Ovary (tissue), 9 donors: ENCODE data around the gene SERPINE3. TPM values are rescaled to one million over a fixed set of nuclear protein-coding genes. Genes with fewer than 3 reads are reported as not detected.

Experiments used
- DNase-seq, 5 donors: peaks; one replicate each; pipeline ENCODE4 v3.0.0-alpha.2; 2019 to 2020
- H3K27ac ChIP-seq, 2 donors: fragments of 200-600 bp; one replicate each; pipeline versions ENCODE4 v1.5.1 to v1.8.0; 2019 to 2022
- H3K27me3 ChIP-seq: fragments of 200-600 bp; one replicate; pipeline ENCODE4 v1.8.0; 2022
- H3K36me3 ChIP-seq: fragments of 200-600 bp; sonication (generic); one replicate; pipeline ENCODE4 v1.5.1; 2019
- H3K4me1 ChIP-seq: one replicate; pipeline ENCODE4 v1.8.1; 2013; ENCODE audit warnings: mild to moderate bottlenecking, moderate library complexity; ENCODE audit not compliant: insufficient read depth
- H3K4me3 ChIP-seq: fragments of 200-600 bp; sonication (generic); one replicate; pipeline ENCODE4 v1.5.1; 2017
- H3K9me3 ChIP-seq, 2 donors: fragments of 200-600 bp in 1 of 2; sonication (generic) in 1 of 2; one replicate each; pipeline versions ENCODE4 v1.5.1 to v1.8.1; 2013 to 2019; ENCODE audit warnings: mild to moderate bottlenecking in 1 of 2, moderate library complexity in 1 of 2
- EP300 ChIP-seq: sonication (generic); formaldehyde crosslinking; IDR thresholded peaks from one replicate; pipeline ENCODE4 v1.6.1; 2017; ENCODE audit warnings: antibody characterized with exemption
- POLR2A ChIP-seq: fragments of 450-650 bp; IDR thresholded peaks from one replicate; pipeline ENCODE4 v1.6.1; 2017; ENCODE audit warnings: antibody characterized with exemption, mild to moderate bottlenecking, moderate library complexity
- WGBS, 3 donors: extraction: QIAGEN DNeasy Blood & Tissue Kit in 1 of 3; methylation state at CpG; one replicate each; pipeline versions ENCODE4 v1.1.5 to v1.1.7; 2013 to 2017; 5-methylcytosine and 5-hydroxymethylcytosine counted together
- intact Hi-C, 4 donors: fragments of 100-400 bp; cut with DNase I; formaldehyde crosslinking; loops; one replicate each; pipeline versions ENCODE4 v1.11.0 to v1.15.1; 2022 to 2023
- polyA plus RNA-seq, 2 donors: library from polyadenylated mRNA; stranded (reverse); fragments of 200-250 nt in 1 of 2; fragments of 350-450 nt in 1 of 2; fragmentation: Illumina TruSeq in 1 of 2; extraction: RNeasy Lipid Tissue Mini Kit (QIAGEN cat#74804) in 1 of 2; gene quantifications; one replicate each; pipeline ENCODE4 v1.2.3, GENCODE V29; 2013 to 2014
- total RNA-seq, 7 donors: library from RNA; depleted of rRNA in 2 of 7; stranded (reverse); fragments of >200 nt in 2 of 7; fragmentation: NEBNext Ultra II Directional in 3 of 7; extraction: Animal tissue kit (Norgen Biotek cat#: 25700) in 3 of 7; gene quantifications; one replicate each; pipeline versions ENCODE4 v1.1.0 to v1.2.4, GENCODE V29; 2016 to 2023
- TF ChIP-seq, protein P1 (sequence below), 3 donors: fragments of 450-650 bp in 2 of 3; fragments of 200-600 bp in 1 of 3; IDR thresholded peaks; one replicate each; pipeline versions ENCODE4 v1.5.1 to v1.8.0; 2016 to 2022; ENCODE audit warnings: antibody characterized with exemption in 3 of 3, mild to moderate bottlenecking in 1 of 3
- donor health status: DM: no; HTN: no; CAD: no; lungs with moderate emphysema.
- donor health status: DM: no; HTN: no; CAD: no.
- donor health status: Bipolar disorder and iron deficiency.
- donor health status: DM: yes; HTN: yes; CAD: no.
- donor health status: DM: no; HTN: no; CAD: no.
- donor health status: DM: yes; HTN: yes; CAD: no.

The SERPINE3 gene
- total and polyA plus RNA-seq, 9 donors, result 0.11 to 0.18 TPM; not detected in 7

DNA sequence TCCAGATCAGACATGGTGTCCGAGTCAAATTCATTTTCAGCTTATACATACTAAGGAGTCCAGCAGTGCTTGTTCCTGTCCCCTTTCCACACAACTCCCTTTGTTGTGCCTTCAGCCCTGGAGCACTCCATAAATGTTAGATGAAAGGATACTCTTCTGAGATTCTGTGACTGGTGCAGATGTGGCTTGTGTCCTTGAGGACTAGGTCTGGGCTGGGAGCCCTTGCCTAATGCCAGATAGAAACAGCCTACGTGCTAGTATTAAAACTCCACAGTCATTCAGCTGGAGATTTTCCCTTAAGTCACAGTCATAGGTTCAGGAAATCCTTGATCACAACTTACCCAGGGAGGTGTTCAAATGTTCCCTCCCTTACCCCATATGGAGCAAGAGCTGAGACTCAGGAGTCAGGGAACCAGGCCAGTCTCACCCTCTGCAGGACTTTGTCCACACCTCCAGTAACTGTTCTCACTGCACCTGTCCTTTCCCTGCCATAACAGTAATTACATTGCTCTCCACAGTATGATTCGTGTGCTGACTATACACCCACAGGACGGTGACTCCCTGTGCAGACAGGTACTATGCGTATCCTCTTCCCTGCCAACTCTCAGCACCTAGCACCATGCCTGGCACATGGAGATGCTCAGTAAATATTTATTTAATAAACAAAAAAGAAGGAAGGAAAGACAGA is 15.5 kb upstream of the SERPINE3 start:
- H3K27ac ChIP-seq, result no peak overlapping the region
- intact Hi-C loops, result no loop called here
- TF ChIP-seq EP300 (no peak), POLR2A (no peak)
- TF ChIP-seq, protein P1, sequence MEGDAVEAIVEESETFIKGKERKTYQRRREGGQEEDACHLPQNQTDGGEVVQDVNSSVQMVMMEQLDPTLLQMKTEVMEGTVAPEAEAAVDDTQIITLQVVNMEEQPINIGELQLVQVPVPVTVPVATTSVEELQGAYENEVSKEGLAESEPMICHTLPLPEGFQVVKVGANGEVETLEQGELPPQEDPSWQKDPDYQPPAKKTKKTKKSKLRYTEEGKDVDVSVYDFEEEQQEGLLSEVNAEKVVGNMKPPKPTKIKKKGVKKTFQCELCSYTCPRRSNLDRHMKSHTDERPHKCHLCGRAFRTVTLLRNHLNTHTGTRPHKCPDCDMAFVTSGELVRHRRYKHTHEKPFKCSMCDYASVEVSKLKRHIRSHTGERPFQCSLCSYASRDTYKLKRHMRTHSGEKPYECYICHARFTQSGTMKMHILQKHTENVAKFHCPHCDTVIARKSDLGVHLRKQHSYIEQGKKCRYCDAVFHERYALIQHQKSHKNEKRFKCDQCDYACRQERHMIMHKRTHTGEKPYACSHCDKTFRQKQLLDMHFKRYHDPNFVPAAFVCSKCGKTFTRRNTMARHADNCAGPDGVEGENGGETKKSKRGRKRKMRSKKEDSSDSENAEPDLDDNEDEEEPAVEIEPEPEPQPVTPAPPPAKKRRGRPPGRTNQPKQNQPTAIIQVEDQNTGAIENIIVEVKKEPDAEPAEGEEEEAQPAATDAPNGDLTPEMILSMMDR (IDR thresholded peaks at IDR 0.05), result no peak
- H3K4me3 ChIP-seq, result no peak overlapping the region
- WGBS, 3 donors, result 66 to 83% (median 76%) methylated on average over 5 of the region's 5 CpGs
- H3K27me3 ChIP-seq, result no peaks in the 10 kb centered on the region
- no peaks in the 10 kb centered on the region for H3K9me3 ChIP-seq
- no peak for DNase-seq
- H3K4me1 ChIP-seq, result no peaks in the 10 kb centered on the region
- H3K36me3 ChIP-seq, result no peaks in the 10 kb centered on the region

DNA sequence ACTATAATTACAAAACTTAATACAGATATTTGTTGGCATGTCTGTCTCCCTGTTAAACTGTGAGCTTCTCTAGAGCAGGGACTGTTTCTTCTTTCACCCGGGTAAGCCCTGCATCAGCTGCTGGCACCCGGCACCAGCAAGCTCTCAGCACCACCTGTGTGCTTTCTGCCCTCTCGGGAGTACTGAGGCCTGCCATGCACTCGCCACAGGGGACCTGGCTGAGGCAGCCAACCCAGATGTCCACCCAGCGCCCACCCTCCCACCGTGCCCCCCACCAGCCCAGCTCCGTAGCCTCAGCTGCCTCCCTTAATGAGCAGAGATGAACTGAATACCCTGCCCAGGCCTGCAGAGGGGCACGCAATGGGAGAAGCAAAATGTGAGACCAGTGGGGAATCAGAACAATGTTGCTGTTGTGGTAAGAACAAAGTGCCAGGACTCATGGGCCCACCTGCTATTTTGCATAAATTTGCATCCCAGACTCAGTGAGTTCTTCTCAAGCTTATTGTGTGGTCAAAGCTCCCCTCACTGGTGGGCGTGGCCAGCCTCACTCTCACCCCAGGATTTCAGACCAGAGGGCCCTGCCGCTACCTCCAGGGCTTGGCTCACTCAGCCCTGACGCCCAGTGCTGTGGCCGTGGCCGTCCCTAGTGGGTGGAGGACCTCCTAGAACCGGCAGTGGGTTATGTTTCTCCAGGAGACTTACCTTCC is 14.6 kb upstream of the SERPINE3 start:
- TF ChIP-seq, protein P1 (IDR thresholded peaks at IDR 0.05), result no peak
- no peak for TF ChIP-seq EP300
- no peak for TF ChIP-seq POLR2A
- H3K4me3 ChIP-seq, result no peak overlapping the region
- H3K27me3 ChIP-seq, result no peaks in the 10 kb centered on the region
- no peak overlapping the region for H3K27ac ChIP-seq
- DNase-seq, result no peak
- intact Hi-C loops, result no loop called here
- H3K4me1 ChIP-seq, result no peaks in the 10 kb centered on the region
- no peaks in the 10 kb centered on the region for H3K9me3 ChIP-seq
- H3K36me3 ChIP-seq, result no peaks in the 10 kb centered on the region
- WGBS, 3 donors, result 73 to 82% (median 77%) methylated on average over 14 of the region's 14 CpGs

DNA sequence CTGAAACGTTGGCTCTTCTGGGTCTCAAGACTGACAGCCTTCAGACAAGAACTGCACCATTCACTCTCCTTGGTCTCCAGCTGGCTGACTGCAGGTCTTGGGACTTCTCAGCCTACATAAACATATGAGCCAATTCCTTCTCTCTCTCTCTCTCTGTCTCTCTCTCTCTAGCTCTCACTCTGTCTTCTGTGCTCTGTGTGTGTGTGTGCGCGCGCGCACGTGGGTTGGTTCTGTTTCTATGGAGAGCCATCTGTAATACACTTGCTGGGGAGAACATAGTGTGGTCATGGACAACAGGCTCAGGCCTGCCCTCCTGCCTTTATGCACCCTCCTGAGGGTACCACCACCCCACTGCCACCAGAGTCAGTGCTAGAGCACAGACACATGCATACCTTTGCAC is 13.7 kb upstream of the SERPINE3 start:
- H3K36me3 ChIP-seq, result no peaks in the 10 kb centered on the region
- WGBS, 3 donors, result 87 to 95% (median 90%) methylated on average over 6 of the region's 6 CpGs
- no peaks in the 10 kb centered on the region for H3K4me1 ChIP-seq
- H3K27me3 ChIP-seq, result no peaks in the 10 kb centered on the region
- intact Hi-C loops, result no loop called here
- no peak overlapping the region for H3K27ac ChIP-seq
- TF ChIP-seq EP300, result no peak
- no peaks in the 10 kb centered on the region for H3K9me3 ChIP-seq
- no peak overlapping the region for H3K4me3 ChIP-seq
- no peak for DNase-seq

DNA sequence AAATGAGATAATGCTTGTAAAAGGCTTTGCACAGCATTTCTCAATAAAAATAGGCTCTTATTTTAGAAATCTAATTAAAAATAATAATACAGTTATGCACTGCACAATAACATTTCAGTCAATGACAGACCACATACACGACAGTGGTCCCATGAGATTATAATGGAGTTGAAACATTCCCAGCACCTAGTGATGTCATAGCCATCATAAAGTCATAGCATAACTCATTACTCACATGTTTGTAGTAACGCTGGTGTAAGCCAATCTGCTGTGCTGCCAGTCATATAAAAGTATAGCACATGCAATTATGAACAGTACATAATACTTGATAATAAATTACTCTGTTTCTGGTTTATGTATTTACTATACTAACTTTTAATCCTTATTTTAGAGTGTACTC is 12.7 kb upstream of the SERPINE3 start:
- H3K4me3 ChIP-seq, result no peak overlapping the region
- TF ChIP-seq, protein P1 (IDR thresholded peaks at IDR 0.05), result no peak
- TF ChIP-seq POLR2A (no peak), EP300 (no peak)
- H3K27me3 ChIP-seq, result no peaks in the 10 kb centered on the region
- no peaks in the 10 kb centered on the region for H3K9me3 ChIP-seq
- WGBS, 3 donors, result 82 to 93% (median 87%) methylated on average over 2 of the region's 2 CpGs
- H3K27ac ChIP-seq, result no peak overlapping the region
- no peaks in the 10 kb centered on the region for H3K4me1 ChIP-seq
- DNase-seq, result no peak
- intact Hi-C loops, result no loop called here
- no peaks in the 10 kb centered on the region for H3K36me3 ChIP-seq

DNA sequence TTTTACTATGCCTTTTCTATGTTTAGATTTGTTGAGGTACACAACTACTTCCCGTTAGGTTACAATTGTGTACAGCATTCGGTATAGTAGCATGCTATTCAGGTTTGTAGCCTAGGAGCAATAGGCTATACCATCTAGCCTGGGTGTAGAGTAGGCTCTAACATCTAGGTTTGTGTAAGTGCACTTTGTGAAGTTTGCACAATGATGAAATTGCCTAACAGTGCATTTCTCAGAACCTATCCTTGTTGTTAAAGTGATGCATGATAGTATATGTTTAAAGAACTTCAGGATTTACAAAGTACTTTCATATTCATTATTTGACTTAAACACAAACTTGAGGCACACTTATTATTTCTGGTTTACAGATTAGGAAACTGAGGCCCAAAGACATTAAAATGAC is 11.5 kb upstream of the SERPINE3 start:
- H3K4me1 ChIP-seq, result no peaks in the 10 kb centered on the region
- no peaks in the 10 kb centered on the region for H3K36me3 ChIP-seq
- H3K27me3 ChIP-seq, result no peaks in the 10 kb centered on the region
- no peak overlapping the region for H3K27ac ChIP-seq
- 92 to 97% (median 96%) methylated on average over 2 of the region's 2 CpGs for WGBS, 3 donors
- intact Hi-C loops, result no loop called here
- no peak for DNase-seq
- H3K9me3 ChIP-seq, result no peaks in the 10 kb centered on the region
- no peak for TF ChIP-seq EP300
- TF ChIP-seq, protein P1 (IDR thresholded peaks at IDR 0.05), result no peak
- TF ChIP-seq POLR2A, result no peak
- H3K4me3 ChIP-seq, result no peak overlapping the region
